K562 (cell line): ENCODE results near the gene RNF223. TPM values are rescaled to one million over a fixed set of nuclear protein-coding genes. Genes with fewer than 3 reads are reported as not detected.
"Not testable (repeated sequence)": the region's sequence is repeated elsewhere in the genome, so short reads cannot be mapped to it uniquely, and the experiment has no call there.

Source experiments
- ATAC-seq: fragments of 200-7000 bp; cut with Tn5 transposase; 3 replicates; pipeline ENCODE4 v1.9.1; 2020; ENCODE audit warnings: moderate library complexity
- BruUV-seq: library from RNA; stranded (reverse); fragments of 400-500 nt; replicated peaks from 2 replicates; lab custom pipeline; 2021; lab: Mats Ljungman, UMichigan
- CTCF ChIA-PET: fragments of 300-600 bp; formaldehyde crosslinking; extraction: SDS; loops from one replicate; lab custom pipeline; 2021; ENCODE audit warnings: low intra/inter-chr PET ratio; lab: Yijun Ruan, JAX
- POLR2A ChIA-PET: fragments of 300-600, 350-650 bp; sonication (Branson Sonifier 250); formaldehyde crosslinking; extraction: SDS; loops from one replicate; lab custom pipeline; 2021; ENCODE audit warnings: antibody characterized with exemption, inconsistent platforms; lab: Yijun Ruan, JAX
- DNase-seq, 4 experiments: peaks; one replicate each; pipeline versions ENCODE4 v3.0.0 to v3.0.0-alpha.2; 2011 to 2018; ENCODE audit warnings: low spot score in 3 of 4, mixed read lengths in 3 of 4; ENCODE audit errors: extremely low read depth in 1 of 4
- FAIRE-seq: peaks from 2 replicates; lab custom pipeline; 2011; peaks lifted over from hg19 to GRCh38; lab: Jason Lieb, UNC
- H2AFZ ChIP-seq: 2 replicates; pipeline ENCODE4 v1.6.0; 2011; ENCODE audit warnings: low read depth, low read length, control low read depth, inconsistent platforms
- H3K27ac ChIP-seq: fragments of 200-600 bp; 3 replicates; pipeline ENCODE4 v1.8.0; 2011; ENCODE audit warnings: low read depth, mild to moderate bottlenecking, control low read depth, inconsistent platforms, low read length, moderate library complexity, mixed read lengths; ENCODE audit errors: extremely low read depth
- H3K27me3 ChIP-seq, 2 experiments: fragments of 300-600 bp in 1 of 2; 2 replicates in 1 of 2; 3 replicates in 1 of 2; pipeline versions ENCODE4 v1.6.0 to v1.8.0; 2011; ENCODE audit warnings: inconsistent platforms in 2 of 2, low read length in 2 of 2, mild to moderate bottlenecking in 1 of 2, mixed read lengths in 1 of 2, moderate library complexity in 1 of 2; ENCODE audit not compliant: control insufficient read depth in 2 of 2, insufficient read depth in 2 of 2
- H3K36me3 ChIP-seq: fragments of 300-600 bp; 3 replicates; pipeline ENCODE4 v1.8.0; 2011; ENCODE audit warnings: mild to moderate bottlenecking, low read length, inconsistent platforms; ENCODE audit not compliant: control insufficient read depth, insufficient read depth
- H3K4me1 ChIP-seq, 2 experiments: fragments of 200-600 bp in 1 of 2; replicated peaks in 1 of 2; 2 replicates in 1 of 2; 3 replicates in 1 of 2; pipeline versions ENCODE4 v1.5.1 to v1.8.0; 2011; ENCODE audit warnings: inconsistent platforms in 2 of 2, low read length in 2 of 2, mild to moderate bottlenecking in 1 of 2, mixed read lengths in 1 of 2, moderate library complexity in 1 of 2; ENCODE audit not compliant: control insufficient read depth in 2 of 2, insufficient read depth in 2 of 2
- H3K4me2 ChIP-seq: 2 replicates; pipeline ENCODE4 v1.6.1; 2011; ENCODE audit warnings: low read length, control low read depth, inconsistent platforms, mixed read lengths; ENCODE audit not compliant: insufficient read depth
- H3K4me3 ChIP-seq: fragments of 200-600 bp; sonication (generic), shearing (Covaris generic); 2 replicates; pipeline ENCODE4 v1.5.1; 2016; ENCODE audit warnings: control low read depth, inconsistent platforms
- H3K79me2 ChIP-seq: fragments of 200-600 bp; 3 replicates; pipeline ENCODE4 v1.8.0; 2011; ENCODE audit warnings: low read length, inconsistent platforms; ENCODE audit not compliant: control insufficient read depth, insufficient read depth
- H3K9ac ChIP-seq, 2 experiments: 2 replicates each; pipeline versions ENCODE4 v1.6.0 to v1.6.1; 2011; ENCODE audit warnings: low read depth in 2 of 2, low read length in 2 of 2, control low read depth in 1 of 2, inconsistent platforms in 1 of 2, mild to moderate bottlenecking in 1 of 2, mixed read lengths in 1 of 2; ENCODE audit not compliant: insufficient read depth in 1 of 2
- H3K9me1 ChIP-seq: one replicate; pipeline ENCODE4 v1.6.0; 2011; ENCODE audit warnings: inconsistent platforms, mild to moderate bottlenecking, low read length, moderate library complexity; ENCODE audit not compliant: control insufficient read depth, insufficient read depth
- H3K9me3 ChIP-seq: replicated peaks from 2 replicates; pipeline ENCODE4 v1.5.1; 2011; ENCODE audit warnings: low read depth, low read length, inconsistent platforms; ENCODE audit not compliant: control insufficient read depth, insufficient read depth
- H4K20me1 ChIP-seq: replicated peaks from 2 replicates; pipeline ENCODE4 v1.6.1; 2011; ENCODE audit warnings: low read length, inconsistent platforms, mixed read lengths; ENCODE audit not compliant: control insufficient read depth, insufficient read depth
- SNRNP70 ChIP-seq: fragments of 200-400 bp; formaldehyde crosslinking; optimal IDR thresholded peaks from 2 replicates; pipeline ENCODE3; 2017; ENCODE audit warnings: low read depth, low read length
- ZNF318 ChIP-seq, 2 experiments: fragments of 450-650 bp; IDR thresholded peaks; 2 replicates each; pipeline ENCODE4 v1.6.1; 2016; ENCODE audit warnings: mild to moderate bottlenecking in 2 of 2, borderline replicate concordance in 1 of 2, low read depth in 1 of 2, moderate library complexity in 1 of 2
- WGBS: fragments of 100-300 bp; shearing (Covaris generic); methylation state at CpG from one replicate; pipeline ENCODE4 v1.1.6; 2016; ENCODE audit warnings: low coverage, mixed read lengths; ENCODE audit not compliant: insufficient coverage; ENCODE audit errors: missing lambda C conversion rate; 5-methylcytosine and 5-hydroxymethylcytosine counted together
- in situ Hi-C: fragments of 300-500 bp; cut with MboI; formaldehyde crosslinking; loops from 4 replicates; pipeline ENCODE4 v1.15.0; 2018; ENCODE audit warnings: inconsistent platforms, mixed read lengths
- intact Hi-C: fragments of 100-400 bp; cut with micrococcal nuclease; formaldehyde crosslinking; loops from 2 replicates; pipeline ENCODE4 v1.14.2; 2022
- polyA plus RNA-seq, 8 experiments: library from polyadenylated mRNA; depleted of rRNA in 4 of 8; stranded (reverse) in 5 of 8; unstranded in 3 of 8; fragments of >200 nt; fragmentation: Nextera tagmentation in 2 of 8; fragmentation: Illumina TruSeq in 1 of 8; extraction: Ambion mirVana in 2 of 8; extraction: Trizol in 1 of 8; gene quantifications; 2 replicates each; pipeline versions ENCODE4 v1.2.1 to v1.2.3, GENCODE V29; 2011 to 2014; ENCODE audit warnings: inconsistent platforms in 1 of 8, missing spikeins in 1 of 8
- total RNA-seq, 7 experiments: library from RNA; depleted of rRNA in 6 of 7; stranded (reverse); fragments of >200 nt in 6 of 7; fragmentation: Illumina TruSeq in 2 of 7; extraction: Trizol in 2 of 7; gene quantifications; 2 replicates each; pipeline versions ENCODE4 v1.2.1 to v1.2.3, GENCODE V29; 2011 to 2021; ENCODE audit warnings: low replicate concordance in 1 of 7

Gene RNF223
- total and polyA plus RNA-seq, 9 of the 15 experiments (the other 6 are each of a cell fraction or from before 2014, with no cell fraction given) = 0.04 to 0.32 TPM; not detected in 7

GRCh38 chr1:1104152-1104551 lies 30.0 kb upstream of the RNF223 start:
- H3K9me1 ChIP-seq, CTCF ChIA-PET, H3K27me3 ChIP-seq, H3K36me3 ChIP-seq, H3K27ac ChIP-seq, BruUV-seq, DNase-seq, H3K4me3 ChIP-seq, H3K4me2 ChIP-seq, in situ Hi-C loops, H3K9ac ChIP-seq, intact Hi-C loops, FAIRE-seq, POLR2A ChIA-PET, ATAC-seq, H3K4me1 ChIP-seq, H2AFZ ChIP-seq, H4K20me1 ChIP-seq: not testable (repeated sequence)
- WGBS = 78% methylated on average over 6 of the region's 6 CpGs
- H3K79me2 ChIP-seq = peaks cover 42% of the 10 kb centered on the region
- H3K9me3 ChIP-seq = peaks cover 11% of the 10 kb centered on the region

- in situ Hi-C loops (no loop called here), intact Hi-C loops (no loop called here)
- ChIA-PET POLR2A (interaction anchor here (0.6 to 1.6 kb wide), 5 partner anchors 9 to 274 kb away, joined by 3 to 4 read pairs (median 3); no protein-coding TSS in a partner anchor), CTCF (no interaction called here)
- Histone ChIP-seq H3K4me2 (no peak overlapping the region), H3K27ac (no peak overlapping the region), H4K20me1 (no peaks in the 10 kb centered on the region), H3K36me3 (no peaks in the 10 kb centered on the region; the same call in 1 of the 3 replicates), H3K9ac (no peak overlapping the region), H3K9me3 (peaks cover 8% of the 10 kb centered on the region), H3K27me3 (no peaks in the 10 kb centered on the region), H3K4me3 (no peak overlapping the region), H3K79me2 (peaks cover 22% of the 10 kb centered on the region), H2AFZ (no peak overlapping the region), H3K4me1 (no peaks in the 10 kb centered on the region; a peak in 1 of 5 replicates), H3K9me1 (no peaks in the 10 kb centered on the region)
- ATAC-seq (no peak), DNase-seq (no peak), FAIRE-seq (no peak)
- BruUV-seq = no TSS peak
- WGBS = 88% methylated on average over 7 of the region's 7 CpGs
- TF ChIP-seq SNRNP70 (no peak), ZNF318 (IDR thresholded peaks at IDR 0.05; ENCODE audit: borderline replicate concordance in 1 of 2, low read depth in 1 of 2) (no peak)
Observed at GRCh38 chr1:1101503-1101902, 27.4 kb upstream of the RNF223 start.
